ENCODE measurements around the gene JARID2. TPM values are rescaled to one million over a fixed set of nuclear protein-coding genes. Genes with fewer than 3 reads are reported as not detected.

JARID2 gene
- total RNA-seq, 1 donor from 2014 or later = 24.2 TPM

GRCh38 chr6:15522856-15523529 is 277.1 kb downstream of the JARID2 start:
- H3K4me1 Mint-ChIP-seq (ENCODE audit: low read depth, unreplicated experiment) = peaks cover 7% of the 10 kb centered on the region
- H3K79me2 ChIP-seq (ENCODE audit: insufficient read depth, low read length) = no peaks in the 10 kb centered on the region
- H3K36me3 ChIP-seq (ENCODE audit: insufficient read depth, low read length) = peaks cover 21% of the 10 kb centered on the region
- peaks cover 7% of the 10 kb centered on the region for H4K20me1 ChIP-seq (ENCODE audit: insufficient read depth, low read length)
- no peak overlapping the region for H3K9ac ChIP-seq (ENCODE audit: low read length)
- H3K4me2 ChIP-seq (ENCODE audit: low read length) = no peak overlapping the region
- H2AFZ ChIP-seq (ENCODE audit: low read depth, low read length) = no peak overlapping the region
- peaks cover 44% of the 10 kb centered on the region for H3K36me3 Mint-ChIP-seq (ENCODE audit: low read depth, unreplicated experiment)
- no peaks in the 10 kb centered on the region for H3K27me3 Mint-ChIP-seq (ENCODE audit: low read depth, unreplicated experiment)
- H3K27ac Mint-ChIP-seq (ENCODE audit: unreplicated experiment) = no peak overlapping the region
- H3K9me3 ChIP-seq (ENCODE audit: insufficient read depth, low read depth, low read length) = peaks cover 2% of the 10 kb centered on the region
- no peaks in the 10 kb centered on the region for H3K27me3 ChIP-seq (ENCODE audit: insufficient read depth, low read length)
- no peak overlapping the region for H3K4me3 Mint-ChIP-seq (ENCODE audit: unreplicated experiment)
- TF ChIP-seq CTCF (IDR thresholded peaks at IDR 0.05; ENCODE audit: insufficient read depth, low read depth, low read length) = no peak
- TF ChIP-seq EZH2 (IDR thresholded peaks at IDR 0.05; ENCODE audit: insufficient read depth, low read length) = no peak
- DNase-seq (ENCODE audit: low read depth) (no peak), FAIRE-seq (no peak)
- H3K27ac ChIP-seq (ENCODE audit: low read depth, low read length) = no peak overlapping the region
- H3K9me3 Mint-ChIP-seq (ENCODE audit: unreplicated experiment) = peaks cover 6% of the 10 kb centered on the region
- H3K4me3 ChIP-seq (ENCODE audit: insufficient read depth, low read depth, low read length) = no peak overlapping the region
- H3K4me1 ChIP-seq (ENCODE audit: insufficient read depth, low read length) = no peaks in the 10 kb centered on the region

GRCh38 chr6:15523679-15524630 is 278.1 kb downstream of the JARID2 start:
- Histone ChIP-seq H3K4me2 (ENCODE audit: low read length) (no peak overlapping the region), H3K36me3 (ENCODE audit: insufficient read depth, low read length) (peaks cover 21% of the 10 kb centered on the region), H3K27ac (ENCODE audit: low read depth, low read length) (no peak overlapping the region), H4K20me1 (ENCODE audit: insufficient read depth, low read length) (peaks cover 6% of the 10 kb centered on the region), H3K4me1 (ENCODE audit: insufficient read depth, low read length) (no peaks in the 10 kb centered on the region), H3K9ac (ENCODE audit: low read length) (no peak overlapping the region), H3K4me3 (ENCODE audit: insufficient read depth, low read depth, low read length) (no peak overlapping the region), H3K27me3 (ENCODE audit: insufficient read depth, low read length) (no peaks in the 10 kb centered on the region), H3K9me3 (ENCODE audit: insufficient read depth, low read depth, low read length) (peaks cover 5% of the 10 kb centered on the region), H3K79me2 (ENCODE audit: insufficient read depth, low read length) (no peaks in the 10 kb centered on the region), H2AFZ (ENCODE audit: low read depth, low read length) (no peak overlapping the region)
- peaks cover 2% of the 10 kb centered on the region for H3K4me1 Mint-ChIP-seq (ENCODE audit: low read depth, unreplicated experiment)
- no peaks in the 10 kb centered on the region for H3K27me3 Mint-ChIP-seq (ENCODE audit: low read depth, unreplicated experiment)
- FAIRE-seq = no peak
- peaks cover 7% of the 10 kb centered on the region for H3K9me3 Mint-ChIP-seq (ENCODE audit: unreplicated experiment)
- no peak overlapping the region for H3K4me3 Mint-ChIP-seq (ENCODE audit: unreplicated experiment)
- TF ChIP-seq CTCF (IDR thresholded peaks at IDR 0.05; ENCODE audit: insufficient read depth, low read depth, low read length) (no peak), EZH2 (IDR thresholded peaks at IDR 0.05; ENCODE audit: insufficient read depth, low read length) (no peak)
- no peak for DNase-seq (ENCODE audit: low read depth)
- H3K36me3 Mint-ChIP-seq (ENCODE audit: low read depth, unreplicated experiment) = peaks cover 51% of the 10 kb centered on the region
- H3K27ac Mint-ChIP-seq (ENCODE audit: unreplicated experiment) = no peak overlapping the region
